CD4-positive, alpha-beta T cell treated with Interleukin-17A for 4 hours (primary cell): ENCODE data around the gene SMPD3.

Experiments
- DNase-seq: peaks from one replicate; pipeline ENCODE4 v3.0.0-alpha.2; 2020; ENCODE audit warnings: mixed read lengths

The SMPD3 gene

GRCh38 chr16:68401871-68402747, 46.2 kb downstream of the SMPD3 start:
- DNase-seq, result no peak

- peak; percentile 45 for DNase-seq
Observed at GRCh38 chr16:68400924-68401460, 47.3 kb downstream of the SMPD3 start.

GRCh38 chr16:68400083-68400923, 48.0 kb downstream of the SMPD3 start:
- no peak for DNase-seq

- no peak for DNase-seq
Observed at GRCh38 chr16:68399456-68399855, 48.9 kb downstream of the SMPD3 start.

GRCh38 chr16:68397710-68398201, 50.6 kb downstream of the SMPD3 start:
- no peak for DNase-seq

- DNase-seq, result peak; percentile 77
Observed at GRCh38 chr16:68396481-68396880, 51.8 kb downstream of the SMPD3 start.

- DNase-seq, result no peak
Observed at GRCh38 chr16:68395815-68396214, 52.5 kb downstream of the SMPD3 start.

GRCh38 chr16:68395167-68395786, 53.0 kb downstream of the SMPD3 start:
- no peak for DNase-seq

- DNase-seq, result no peak
Observed at GRCh38 chr16:68393333-68393732, 55.0 kb downstream of the SMPD3 start.

GRCh38 chr16:68389750-68390371, 58.4 kb downstream of the SMPD3 start:
- DNase-seq, result no peak

GRCh38 chr16:68389006-68389405, 59.3 kb downstream of the SMPD3 start:
- DNase-seq, result no peak

GRCh38 chr16:68388124-68388523, 60.2 kb downstream of the SMPD3 start:
- DNase-seq, result no peak

GRCh38 chr16:68387301-68387700, 61.0 kb downstream of the SMPD3 start:
- no peak for DNase-seq

GRCh38 chr16:68386628-68387027, 61.7 kb downstream of the SMPD3 start:
- DNase-seq, result no peak

- DNase-seq, result no peak
Observed at GRCh38 chr16:68385371-68385770, 62.9 kb downstream of the SMPD3 start.

GRCh38 chr16:68384288-68385161, 63.8 kb downstream of the SMPD3 start:
- DNase-seq, result no peak

- DNase-seq, result no peak
Observed at GRCh38 chr16:68383858-68384257, 64.5 kb downstream of the SMPD3 start.

GRCh38 chr16:68382296-68382718, 66.0 kb downstream of the SMPD3 start:
- no peak for DNase-seq

- no peak for DNase-seq
Observed at GRCh38 chr16:68381363-68381724, 67.0 kb downstream of the SMPD3 start.

- DNase-seq, result no peak
Observed at GRCh38 chr16:68380676-68381362, 67.5 kb downstream of the SMPD3 start.

GRCh38 chr16:68380348-68380670, 68.0 kb downstream of the SMPD3 start:
- DNase-seq, result no peak
